Keratinocyte (primary cell): ENCODE measurements around the gene ATP2B1. TPM values are rescaled to one million over a fixed set of nuclear protein-coding genes. Genes with fewer than 3 reads are reported as not detected.

Experiments used
- DNase-seq: peaks from one replicate; pipeline ENCODE4 v3.0.0-alpha.2; 2011; ENCODE audit warnings: low read depth, missing footprints, low spot score
- FAIRE-seq: peaks from 2 replicates; lab custom pipeline; 2011; peaks lifted over from hg19 to GRCh38; lab: Jason Lieb, UNC
- H2AFZ ChIP-seq: 2 replicates; pipeline ENCODE4 v1.6.0; 2012; ENCODE audit warnings: low read length, control low read depth, inconsistent platforms; ENCODE audit not compliant: control insufficient read depth
- H3K27ac ChIP-seq: 2 replicates; pipeline ENCODE4 v1.5.1; 2011; ENCODE audit warnings: low read length; ENCODE audit not compliant: control insufficient read depth, insufficient read depth
- H3K27me3 ChIP-seq: 3 replicates; pipeline ENCODE4 v1.6.0; 2011; ENCODE audit warnings: low read length; ENCODE audit not compliant: control insufficient read depth, insufficient read depth; ENCODE audit errors: extremely low read depth
- H3K36me3 ChIP-seq, 2 experiments: 2 replicates in 1 of 2; 3 replicates in 1 of 2; pipeline ENCODE4 v1.5.1; 2011; ENCODE audit warnings: low read length in 2 of 2, mild to moderate bottlenecking in 1 of 2; ENCODE audit not compliant: control insufficient read depth in 2 of 2, insufficient read depth in 2 of 2; ENCODE audit errors: extremely low read depth in 1 of 2
- H3K4me1 ChIP-seq: 3 replicates; pipeline ENCODE4 v1.5.1; 2011; ENCODE audit warnings: low read length; ENCODE audit not compliant: control insufficient read depth, insufficient read depth; ENCODE audit errors: extremely low read depth
- H3K4me2 ChIP-seq: 3 replicates; pipeline ENCODE4 v1.6.0; 2011; ENCODE audit warnings: low read depth, low read length; ENCODE audit not compliant: control insufficient read depth, insufficient read depth; ENCODE audit errors: extremely low read depth
- H3K4me3 ChIP-seq, 3 experiments: fragments of 200-600 bp in 1 of 3; sonication (generic) in 1 of 3; 2 replicates in 2 of 3; 3 replicates in 1 of 3; pipeline ENCODE4 v1.5.1; 2011 to 2016; ENCODE audit warnings: low read length in 3 of 3, mild to moderate bottlenecking in 3 of 3, control low read depth in 2 of 3, inconsistent platforms in 1 of 3, low read depth in 1 of 3, mixed read lengths in 1 of 3, mixed run types in 1 of 3, moderate library complexity in 1 of 3; ENCODE audit not compliant: control insufficient read depth in 2 of 3, insufficient read depth in 2 of 3; ENCODE audit errors: extremely low read depth in 1 of 3
- H3K79me2 ChIP-seq: 2 replicates; pipeline ENCODE4 v1.6.0; 2012; ENCODE audit warnings: low read length; ENCODE audit not compliant: control insufficient read depth, insufficient read depth
- H3K9ac ChIP-seq: 3 replicates; pipeline ENCODE4 v1.6.0; 2011; ENCODE audit warnings: low read length; ENCODE audit not compliant: control insufficient read depth, insufficient read depth; ENCODE audit errors: extremely low read depth
- H3K9me1 ChIP-seq: 3 replicates; pipeline ENCODE4 v1.6.0; 2011; ENCODE audit warnings: low read length; ENCODE audit not compliant: control insufficient read depth, insufficient read depth; ENCODE audit errors: extremely low read depth
- H3K9me3 ChIP-seq: 2 replicates; pipeline ENCODE4 v1.5.1; 2012; ENCODE audit warnings: low read depth, low read length; ENCODE audit not compliant: control insufficient read depth
- H4K20me1 ChIP-seq: 3 replicates; pipeline ENCODE4 v1.6.0; 2011; ENCODE audit warnings: low read length; ENCODE audit not compliant: control insufficient read depth, insufficient read depth; ENCODE audit errors: extremely low read depth
- EZH2 ChIP-seq: IDR thresholded peaks from one replicate; pipeline ENCODE4 v1.6.1; 2012; ENCODE audit warnings: inconsistent platforms, mild to moderate bottlenecking, low read length, moderate library complexity
- dilution Hi-C: fragments of 300-500 bp; cut with MboI; formaldehyde crosslinking; loops from one replicate; pipeline ENCODE4 v1.7.0; 2020; ENCODE audit warnings: low sequenced_read_pairs; ENCODE audit not compliant: extremely low pct_ligation_motif_present
- polyA plus RNA-seq, 5 experiments: library from polyadenylated mRNA; depleted of rRNA in 3 of 5; stranded (reverse) in 3 of 5; stranded (forward) in 1 of 5; unstranded in 1 of 5; fragments of >200 nt; gene quantifications; 1 replicate in 1 of 5; 2 replicates in 3 of 5; 3 replicates in 1 of 5; pipeline versions ENCODE4 v1.2.1 to v1.2.3, GENCODE V29; 2011 to 2012; ENCODE audit warnings: missing spikeins in 2 of 5, low read depth in 1 of 5, low replicate concordance in 1 of 5
- TF ChIP-seq, protein P1 (sequence below), 3 experiments: IDR thresholded peaks in 1 of 3; conservative IDR thresholded peaks in 1 of 3; optimal IDR thresholded peaks in 1 of 3; 2 replicates in 2 of 3; 3 replicates in 1 of 3; pipeline versions ENCODE3 to v1.5.1; 2011; ENCODE audit warnings: low read length in 3 of 3, mild to moderate bottlenecking in 3 of 3, moderate library complexity in 2 of 3, control low read depth in 1 of 3, inconsistent platforms in 1 of 3; ENCODE audit not compliant: insufficient read depth in 2 of 3; ENCODE audit errors: extremely low read depth in 1 of 3

ATP2B1 gene
- polyA plus RNA-seq, 1 donor (not counting 4 experiments of a cell fraction or from before 2014, with no cell fraction given) = 24.6 TPM

DNA sequence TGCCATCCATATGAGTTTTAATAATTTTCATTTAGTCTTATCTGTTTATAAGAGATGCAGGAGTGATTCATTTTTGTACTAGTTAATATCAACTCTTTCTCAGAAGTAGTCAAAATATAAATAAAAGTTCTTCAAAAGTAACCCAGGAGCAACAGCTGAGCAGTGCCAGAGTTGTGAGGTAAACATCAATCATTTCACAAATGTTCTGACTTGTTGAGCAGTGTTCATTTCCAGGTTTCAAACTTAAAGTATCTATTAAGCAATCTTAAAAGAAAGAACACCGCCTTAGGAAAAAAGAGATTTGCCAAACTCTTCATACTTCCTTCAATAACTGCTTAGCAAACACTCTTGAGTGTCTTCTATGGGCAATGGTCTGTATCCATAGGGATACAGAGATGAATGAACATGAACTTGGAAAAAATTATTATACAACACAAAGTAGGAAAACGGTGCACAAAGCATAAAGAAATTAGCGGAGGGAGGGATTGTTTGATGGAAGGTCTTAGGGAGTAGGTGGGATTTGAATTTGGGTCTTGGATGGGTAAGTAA, 140.9 kb downstream of the ATP2B1 start:
- FAIRE-seq (no peak), DNase-seq (no peak)
- TF ChIP-seq, protein P1, sequence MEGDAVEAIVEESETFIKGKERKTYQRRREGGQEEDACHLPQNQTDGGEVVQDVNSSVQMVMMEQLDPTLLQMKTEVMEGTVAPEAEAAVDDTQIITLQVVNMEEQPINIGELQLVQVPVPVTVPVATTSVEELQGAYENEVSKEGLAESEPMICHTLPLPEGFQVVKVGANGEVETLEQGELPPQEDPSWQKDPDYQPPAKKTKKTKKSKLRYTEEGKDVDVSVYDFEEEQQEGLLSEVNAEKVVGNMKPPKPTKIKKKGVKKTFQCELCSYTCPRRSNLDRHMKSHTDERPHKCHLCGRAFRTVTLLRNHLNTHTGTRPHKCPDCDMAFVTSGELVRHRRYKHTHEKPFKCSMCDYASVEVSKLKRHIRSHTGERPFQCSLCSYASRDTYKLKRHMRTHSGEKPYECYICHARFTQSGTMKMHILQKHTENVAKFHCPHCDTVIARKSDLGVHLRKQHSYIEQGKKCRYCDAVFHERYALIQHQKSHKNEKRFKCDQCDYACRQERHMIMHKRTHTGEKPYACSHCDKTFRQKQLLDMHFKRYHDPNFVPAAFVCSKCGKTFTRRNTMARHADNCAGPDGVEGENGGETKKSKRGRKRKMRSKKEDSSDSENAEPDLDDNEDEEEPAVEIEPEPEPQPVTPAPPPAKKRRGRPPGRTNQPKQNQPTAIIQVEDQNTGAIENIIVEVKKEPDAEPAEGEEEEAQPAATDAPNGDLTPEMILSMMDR (optimal IDR thresholded peaks at IDR 0.05 in 1 of 3, IDR thresholded peaks at IDR 0.05 in 1 of 3, conservative IDR thresholded peaks at IDR 0.05 in 1 of 3; ENCODE audit: extremely low read depth in 1 of 3, insufficient read depth in 2 of 3, low read length in 3 of 3) = no peak
- no peak for TF ChIP-seq EZH2
- Histone ChIP-seq H3K27ac (no peak overlapping the region), H3K9me1 (no peaks in the 10 kb centered on the region), H3K79me2 (no peaks in the 10 kb centered on the region), H2AFZ (no peak overlapping the region), H3K4me1 (peaks cover 23% of the 10 kb centered on the region), H3K9me3 (no peaks in the 10 kb centered on the region), H3K4me2 (peak overlapping the region; percentile 3), H3K4me3 (no peak overlapping the region), H3K36me3 (no peaks in the 10 kb centered on the region), H3K9ac (no peak overlapping the region), H3K27me3 (no peaks in the 10 kb centered on the region), H4K20me1 (no peaks in the 10 kb centered on the region)
- dilution Hi-C loops = no loop called here

DNA sequence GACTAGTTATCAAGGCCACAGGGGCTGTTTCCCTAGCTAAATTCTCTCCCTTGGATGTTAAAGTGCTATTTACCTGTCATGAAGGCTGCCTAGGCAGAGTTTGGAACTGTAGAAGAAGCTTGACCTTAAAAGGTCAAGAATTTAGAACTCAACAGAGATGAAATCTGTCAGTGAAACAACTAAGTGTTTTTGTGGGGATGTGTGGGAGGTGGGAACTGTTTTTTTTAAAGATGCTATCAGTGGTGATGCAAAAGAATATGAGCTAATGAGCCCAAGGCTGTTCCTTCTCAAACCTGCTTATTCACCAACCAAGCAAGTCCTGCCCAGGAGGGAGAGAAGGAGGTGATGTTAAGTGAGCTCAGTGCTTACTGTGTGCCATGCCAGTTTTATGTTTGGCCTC, 142.0 kb downstream of the ATP2B1 start:
- Histone ChIP-seq H3K79me2 (no peaks in the 10 kb centered on the region), H4K20me1 (no peaks in the 10 kb centered on the region), H3K4me1 (peaks cover 18% of the 10 kb centered on the region), H3K27ac (no peak overlapping the region), H3K4me3 (no peak overlapping the region), H3K9ac (no peak overlapping the region), H3K36me3 (no peaks in the 10 kb centered on the region), H3K9me3 (no peaks in the 10 kb centered on the region), H3K4me2 (no peak overlapping the region), H2AFZ (no peak overlapping the region), H3K27me3 (no peaks in the 10 kb centered on the region), H3K9me1 (no peaks in the 10 kb centered on the region)
- peak; percentile 34 for FAIRE-seq
- DNase-seq = peak; percentile 15
- TF ChIP-seq, protein P1 (optimal IDR thresholded peaks at IDR 0.05 in 1 of 3, IDR thresholded peaks at IDR 0.05 in 1 of 3, conservative IDR thresholded peaks at IDR 0.05 in 1 of 3; ENCODE audit: extremely low read depth in 1 of 3, insufficient read depth in 2 of 3, low read length in 3 of 3) = no peak
- no peak for TF ChIP-seq EZH2
- dilution Hi-C loops = no loop called here
